Right forelimb (tissue), 1 donor: Measurements from ENCODE around the gene CARMIL1.
"Not testable (repeated sequence)": the region's sequence is repeated elsewhere in the genome, so short reads cannot be mapped to it uniquely, and the experiment has no call there.

Experiments used
- DNase-seq: peaks from one replicate; pipeline ENCODE4 v3.0.0-alpha.2; 2018

Gene CARMIL1

DNA sequence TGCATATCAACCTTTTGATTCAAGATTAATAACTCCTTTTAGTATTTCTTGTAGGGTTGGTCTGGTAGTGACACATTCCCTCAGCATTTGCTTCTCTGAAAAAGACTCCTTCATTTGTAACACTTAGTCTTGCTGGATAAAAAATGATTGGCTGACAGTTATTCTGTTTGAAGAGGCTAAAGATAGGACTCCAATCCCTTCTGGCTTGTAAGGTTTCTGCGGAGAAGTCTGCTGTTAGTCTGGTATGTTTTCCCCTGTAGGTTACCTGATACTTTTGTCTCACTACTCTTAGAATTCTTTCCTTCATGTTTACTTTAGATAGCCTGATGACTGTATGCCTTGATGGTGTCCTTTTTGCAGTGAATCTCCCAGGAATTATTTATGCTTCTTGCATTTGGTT lies 96.0 kb downstream of the CARMIL1 start:
- DNase-seq = no peak

GRCh38 chr6:25377664-25378063 lies 98.5 kb downstream of the CARMIL1 start:
- DNase-seq = no peak

DNA sequence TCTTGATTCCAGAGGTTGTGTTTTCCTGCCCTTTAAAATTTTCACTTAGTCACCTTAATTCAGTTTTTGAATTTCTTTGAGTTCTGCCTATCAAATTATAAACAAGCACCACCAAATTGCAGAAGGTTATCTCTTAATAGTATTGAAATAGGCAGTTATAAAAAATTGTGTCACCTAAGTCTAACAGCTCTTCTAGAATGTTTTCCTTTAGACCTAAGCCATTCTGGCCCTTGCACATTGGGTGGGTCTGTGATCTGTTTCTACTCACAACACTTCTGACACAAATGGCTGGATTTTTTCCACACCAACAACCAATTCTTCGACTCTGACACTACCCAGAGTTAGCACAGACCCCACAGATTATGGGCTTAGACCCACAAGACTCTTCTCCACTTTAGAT lies 101.9 kb downstream of the CARMIL1 start:
- DNase-seq = no peak

GRCh38 chr6:25382476-25382875 lies 103.3 kb downstream of the CARMIL1 start:
- not testable (repeated sequence) for DNase-seq

- DNase-seq = no peak
Observed at GRCh38 chr6:25384234-25384633, 105.1 kb downstream of the CARMIL1 start.

GRCh38 chr6:25384967-25385366 lies 105.8 kb downstream of the CARMIL1 start:
- DNase-seq = no peak

GRCh38 chr6:25387483-25387882 lies 108.3 kb downstream of the CARMIL1 start:
- DNase-seq = no peak

- no peak for DNase-seq
Observed at GRCh38 chr6:25387911-25388310, 108.7 kb downstream of the CARMIL1 start.

GRCh38 chr6:25388776-25389175 lies 109.6 kb downstream of the CARMIL1 start:
- DNase-seq = no peak

- DNase-seq = no peak
Observed at GRCh38 chr6:25389471-25389870, 110.3 kb downstream of the CARMIL1 start.

- no peak for DNase-seq
Observed at GRCh38 chr6:25392372-25392771, 113.2 kb downstream of the CARMIL1 start.

GRCh38 chr6:25395731-25396130 lies 116.6 kb downstream of the CARMIL1 start:
- DNase-seq = no peak

DNA sequence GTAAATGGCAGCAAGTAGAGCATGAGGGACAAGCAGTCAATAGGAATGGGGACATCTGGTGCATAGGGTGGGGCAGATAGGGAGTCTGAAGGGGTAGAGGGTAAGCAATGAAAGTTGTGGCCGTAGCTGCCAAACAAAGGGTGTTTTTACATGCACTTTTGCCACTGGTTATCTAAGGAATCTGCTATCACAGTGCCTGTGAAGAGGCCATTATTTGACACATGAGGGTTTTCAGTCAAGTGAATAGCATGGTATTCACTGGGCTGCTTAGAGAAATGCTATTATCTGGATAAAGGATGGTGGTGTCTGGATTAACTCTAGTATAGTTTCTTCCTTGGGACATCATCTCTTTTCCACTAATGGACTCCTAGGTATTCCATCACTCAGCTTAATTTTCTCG lies 118.2 kb downstream of the CARMIL1 start:
- no peak for DNase-seq

DNA sequence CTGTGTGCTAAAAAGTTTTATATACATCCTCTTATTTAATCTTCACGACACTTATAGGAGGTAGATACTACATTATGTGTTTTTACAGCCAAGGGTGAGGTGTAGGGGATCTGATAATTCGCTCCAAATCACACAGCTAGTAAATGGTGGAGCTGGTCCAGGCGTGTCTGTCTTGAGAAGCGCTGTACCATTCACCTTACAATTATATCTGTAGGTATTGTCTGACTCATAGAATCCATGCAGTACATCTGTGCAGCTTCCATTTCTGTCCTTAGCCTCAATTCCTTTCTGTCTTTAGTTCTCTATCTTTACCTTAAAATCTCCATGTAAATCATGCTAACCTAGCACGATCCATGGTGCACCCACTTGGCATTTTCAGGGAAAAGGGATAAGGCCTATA lies 120.7 kb downstream of the CARMIL1 start:
- DNase-seq = no peak

- no peak for DNase-seq
Observed at GRCh38 chr6:25401711-25402110, 122.5 kb downstream of the CARMIL1 start.

DNA sequence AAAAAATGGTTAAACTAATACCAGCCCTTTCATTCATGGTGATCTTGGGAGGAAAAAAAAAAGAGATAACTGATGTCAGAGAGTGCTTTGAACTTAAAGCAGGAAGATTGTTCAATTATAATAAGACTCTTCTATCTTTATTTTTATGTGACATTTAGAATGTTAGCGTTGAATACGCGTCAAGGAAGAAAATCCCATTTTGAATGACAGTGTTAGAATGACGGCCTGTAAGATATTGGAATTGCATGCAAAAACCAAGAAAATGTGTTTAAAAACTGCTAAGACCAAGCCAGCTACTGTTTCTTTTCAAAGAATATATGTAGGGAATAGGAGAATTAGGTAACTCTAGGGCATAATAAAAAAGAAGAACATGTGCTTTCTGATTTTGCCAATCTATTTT lies 123.0 kb downstream of the CARMIL1 start:
- no peak for DNase-seq

GRCh38 chr6:25403150-25403549 lies 124.0 kb downstream of the CARMIL1 start:
- no peak for DNase-seq

- no peak for DNase-seq
Observed at GRCh38 chr6:25404091-25404490, 124.9 kb downstream of the CARMIL1 start.

- DNase-seq = no peak
Observed at GRCh38 chr6:25404693-25405169, 125.6 kb downstream of the CARMIL1 start.

DNA sequence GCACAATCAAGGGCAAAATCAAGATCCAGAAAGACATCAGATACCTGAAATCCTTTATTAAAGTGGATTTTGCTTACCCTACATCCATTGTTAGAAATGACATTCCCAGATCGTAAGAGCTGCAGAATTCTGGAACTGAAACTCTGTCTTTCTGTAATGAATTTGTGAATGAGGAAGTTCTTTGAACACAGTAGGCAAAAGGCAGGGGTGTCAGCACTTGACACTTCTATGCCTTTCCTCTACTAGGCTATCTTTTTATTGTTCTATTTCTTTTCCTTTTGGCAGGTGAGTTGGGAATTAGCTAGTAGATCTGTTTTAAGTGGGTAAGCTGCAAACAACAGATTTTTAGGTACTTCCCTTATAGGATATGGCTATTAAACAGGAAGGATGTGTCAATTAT lies 126.3 kb downstream of the CARMIL1 start:
- no peak for DNase-seq

DNA sequence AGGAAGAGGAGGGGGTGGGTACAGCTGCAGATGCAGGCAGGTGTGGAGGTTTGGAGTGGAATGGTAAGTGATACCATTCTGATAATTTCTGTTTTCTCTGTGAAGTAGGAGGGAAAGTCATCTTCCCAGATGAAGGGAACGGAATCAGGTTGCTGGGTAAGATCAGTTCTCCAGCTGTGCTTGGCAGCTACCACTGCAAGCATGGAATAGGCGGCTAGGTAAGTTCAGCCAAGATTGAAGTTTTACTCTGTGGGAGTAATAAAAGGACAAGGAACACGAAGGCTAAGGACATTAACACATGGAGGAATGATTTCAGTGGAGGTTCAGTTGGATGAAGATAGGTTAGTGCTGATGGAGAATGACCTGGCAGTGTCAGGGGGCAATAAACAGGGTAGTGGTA lies 128.3 kb downstream of the CARMIL1 start:
- DNase-seq = no peak

GRCh38 chr6:25410102-25410501 lies 130.9 kb downstream of the CARMIL1 start:
- no peak for DNase-seq

DNA sequence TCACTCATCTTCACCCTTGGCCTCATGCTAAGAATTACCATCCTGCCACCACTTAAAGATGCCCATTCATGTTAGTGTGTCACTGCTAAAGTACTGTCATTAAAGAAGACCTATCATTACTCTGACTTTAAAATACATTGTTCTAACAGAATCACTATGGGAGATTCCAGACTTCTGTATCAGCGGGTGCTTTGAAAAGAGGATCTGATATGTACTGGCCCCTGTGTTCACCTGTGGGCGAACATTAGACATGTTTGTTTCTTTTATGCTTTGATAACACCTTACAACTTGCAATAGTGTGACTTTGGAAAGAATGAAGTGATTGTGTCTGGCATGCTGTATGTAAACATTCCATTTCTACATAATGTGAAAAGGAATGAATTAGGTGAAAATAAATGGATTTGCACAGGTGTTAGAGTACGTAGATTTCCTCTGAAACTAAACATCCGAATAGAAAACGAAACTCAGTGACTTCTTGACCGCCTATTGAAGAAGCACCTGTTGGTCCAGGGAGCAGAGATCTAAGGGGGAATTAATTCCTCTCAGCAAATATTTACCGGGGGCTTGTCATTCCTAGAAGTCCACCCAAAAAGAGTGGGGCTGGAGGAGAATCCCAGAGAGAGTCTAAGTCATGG lies 132.3 kb downstream of the CARMIL1 start:
- no peak for DNase-seq

- DNase-seq = peak; percentile 60
Observed at GRCh38 chr6:25413207-25413905, 134.2 kb downstream of the CARMIL1 start.

- no peak for DNase-seq
Observed at GRCh38 chr6:25414168-25414567, 135.0 kb downstream of the CARMIL1 start.
